Activated CD4-positive, alpha-beta T cell treated with anti-CD3 and anti-CD28 coated beads, Interleukin-2, amount 50 U/mL, for 4 hours (primary cell): ENCODE measurements around the gene NUMB.
"Not testable (repeated sequence)": the region's sequence is repeated elsewhere in the genome, so short reads cannot be mapped to it uniquely, and the experiment has no call there.

Source experiments
- DNase-seq, 2 experiments: peaks; one replicate each; pipeline ENCODE4 v3.0.0-alpha.2; 2020

Gene NUMB

GRCh38 chr14:73406248-73406647 is 52.1 kb downstream of the NUMB start:
- not testable (repeated sequence) for DNase-seq

DNA sequence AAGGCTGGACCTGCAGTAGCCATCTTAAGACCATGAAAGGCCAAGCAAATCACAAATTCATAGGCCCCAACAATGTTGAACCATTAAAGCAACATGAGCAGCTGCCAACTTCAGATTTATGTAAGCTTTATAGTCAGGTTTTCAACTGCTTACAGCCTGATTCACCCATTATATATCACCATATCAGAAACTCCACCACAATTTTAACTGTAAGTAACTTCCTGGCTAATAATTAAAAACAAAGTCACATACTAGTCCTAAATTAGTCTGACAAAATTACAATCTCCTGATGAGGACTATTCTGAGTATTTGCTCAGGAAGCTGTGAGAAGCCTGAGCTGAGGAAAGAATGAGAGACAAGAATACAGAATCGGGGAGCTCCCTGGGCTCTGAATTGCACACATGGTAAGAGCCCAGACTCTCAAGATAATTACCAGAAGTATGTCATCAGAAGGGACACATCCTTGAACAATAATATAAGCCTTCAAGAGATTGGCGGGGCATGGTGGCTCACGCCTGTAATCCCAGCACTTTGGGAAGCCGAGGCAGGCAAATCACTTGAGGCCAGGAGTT is 55.1 kb downstream of the NUMB start:
- DNase-seq = no peak

- no peak for DNase-seq
Measured at GRCh38 chr14:73402579-73402978, 55.8 kb downstream of the NUMB start.

- no peak for DNase-seq
Measured at GRCh38 chr14:73397810-73398209, 60.5 kb downstream of the NUMB start.

- DNase-seq = no peak
Measured at GRCh38 chr14:73394317-73394716, 64.0 kb downstream of the NUMB start.

- DNase-seq = no peak
Measured at GRCh38 chr14:73393375-73393774, 65.0 kb downstream of the NUMB start.

DNA sequence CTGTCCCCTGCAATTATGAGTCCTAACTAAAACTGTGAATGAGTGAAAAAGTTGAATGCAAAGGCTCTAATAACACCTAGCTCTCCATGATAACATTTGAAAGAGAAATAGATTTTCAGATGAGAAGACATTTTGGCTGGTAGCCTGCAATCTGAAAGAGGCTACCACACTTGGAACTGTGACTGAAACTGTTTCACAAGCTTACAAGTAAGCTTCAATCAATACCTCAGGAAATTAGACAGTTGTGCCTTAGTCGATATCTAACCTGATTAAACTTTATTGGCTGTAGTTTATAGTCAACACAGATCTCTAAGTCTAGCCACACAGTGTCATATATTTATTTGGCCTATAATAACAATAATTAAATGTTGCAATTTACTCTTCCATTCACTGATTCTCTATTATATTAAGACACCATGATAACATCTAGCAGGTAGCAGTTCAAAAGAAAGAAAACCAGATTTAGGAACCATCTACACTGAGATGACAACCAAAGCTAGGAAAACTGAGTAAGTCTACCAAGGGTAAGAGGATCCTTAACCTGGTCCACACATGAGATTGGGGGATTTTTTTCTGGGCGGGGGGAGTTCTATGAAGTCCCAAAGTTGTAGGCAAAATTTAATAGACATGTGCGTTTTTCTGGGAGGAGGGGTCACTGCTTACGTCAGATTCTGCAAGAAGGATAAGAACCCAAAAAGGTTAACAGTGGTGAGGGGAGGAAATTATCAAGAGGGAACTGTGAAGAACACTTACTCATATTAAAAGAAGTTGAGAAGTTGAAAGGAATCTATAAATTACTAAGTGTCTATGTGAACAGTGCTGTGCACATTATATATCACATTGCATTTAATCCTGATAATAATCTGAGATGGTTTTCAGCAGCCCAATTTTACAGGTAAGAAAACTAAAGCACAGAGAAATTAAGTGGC is 65.8 kb downstream of the NUMB start:
- DNase-seq = no peak

- not testable (repeated sequence) for DNase-seq
Measured at GRCh38 chr14:73387860-73388259, 70.5 kb downstream of the NUMB start.

DNA sequence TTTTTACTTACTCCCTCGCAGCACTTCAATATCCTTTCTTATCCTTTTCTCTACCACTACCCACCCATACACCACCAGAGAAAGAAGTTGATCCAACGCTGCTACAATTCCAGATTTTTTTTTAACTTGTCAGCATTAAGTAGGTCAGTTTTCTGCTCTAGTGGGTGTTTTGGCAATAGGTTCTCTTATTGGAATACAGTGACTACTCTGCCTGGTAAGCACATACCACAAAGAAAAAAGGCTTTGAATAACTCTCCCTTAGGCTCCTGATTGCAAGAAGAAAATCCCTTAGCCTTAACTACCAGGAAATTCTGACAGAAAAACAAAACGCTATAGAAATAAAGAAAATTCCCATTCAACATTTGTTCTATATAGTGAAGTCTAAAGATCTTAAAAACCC is 72.0 kb downstream of the NUMB start:
- DNase-seq = no peak

DNA sequence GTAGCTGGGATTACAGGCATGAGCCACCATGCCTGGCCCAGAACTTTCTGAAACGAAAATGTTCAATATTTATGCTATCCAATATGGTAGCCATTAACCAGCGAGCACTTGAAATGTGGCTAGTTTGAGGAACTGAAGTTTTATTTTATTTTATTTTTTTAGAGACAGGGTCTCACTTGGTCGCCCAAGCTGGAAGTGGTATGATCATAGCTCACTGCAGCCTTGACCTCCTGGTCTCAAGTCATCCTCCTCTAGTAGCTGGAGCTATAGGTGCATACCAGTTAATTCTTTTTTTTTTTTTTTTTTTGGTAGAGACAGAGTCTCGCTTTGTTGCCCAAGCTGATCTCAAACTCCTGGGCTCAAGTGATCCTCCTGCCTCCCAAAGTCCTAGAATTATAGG is 73.3 kb downstream of the NUMB start:
- not testable (repeated sequence) for DNase-seq

DNA sequence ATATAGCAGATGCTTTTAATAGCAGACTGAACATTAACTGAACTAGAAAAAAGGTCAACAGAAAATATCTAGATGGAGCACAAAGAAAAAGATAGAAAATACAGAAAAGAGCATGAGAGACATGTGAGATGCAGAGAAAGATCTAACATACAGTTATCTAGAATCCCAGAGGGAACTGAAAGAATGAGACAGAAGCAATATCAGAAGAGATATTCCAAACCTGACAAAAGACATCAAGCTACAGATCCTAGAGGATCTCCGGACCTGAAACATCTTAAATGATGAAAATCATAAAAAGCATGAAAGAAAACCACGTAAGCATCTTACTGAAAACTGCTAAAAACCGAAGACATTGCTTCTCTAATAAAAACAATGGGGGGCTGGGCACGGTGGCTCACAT is 75.0 kb downstream of the NUMB start:
- no peak for DNase-seq

DNA sequence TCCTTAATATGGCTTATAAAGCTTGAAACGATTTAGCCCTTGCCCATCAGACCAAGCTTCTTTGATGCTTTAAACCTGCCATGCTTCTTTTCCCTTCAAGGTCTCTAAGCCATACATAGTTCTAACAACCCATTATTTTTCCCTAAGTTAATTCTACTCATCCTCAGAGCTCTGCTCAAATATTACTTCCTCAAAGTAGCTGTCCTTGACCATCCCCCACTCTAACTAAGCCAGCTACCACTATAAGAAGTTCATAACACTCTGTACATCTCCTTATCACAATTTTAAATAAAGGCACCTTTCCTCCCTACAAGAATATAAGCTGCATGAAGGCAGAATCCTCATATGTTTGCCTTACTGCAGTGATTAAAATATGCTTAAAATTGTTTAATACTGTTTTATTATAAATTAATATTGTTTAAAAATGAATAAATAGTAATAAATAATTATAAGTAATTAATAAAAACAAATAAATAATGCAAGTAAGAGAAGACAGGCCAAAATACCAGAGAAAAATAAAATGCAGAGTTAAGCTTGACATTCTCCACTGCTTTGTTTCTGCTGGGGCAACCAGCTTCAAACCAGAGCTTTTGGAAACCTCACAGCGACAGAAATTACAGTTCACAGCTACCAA is 76.8 kb downstream of the NUMB start:
- no peak for DNase-seq

DNA sequence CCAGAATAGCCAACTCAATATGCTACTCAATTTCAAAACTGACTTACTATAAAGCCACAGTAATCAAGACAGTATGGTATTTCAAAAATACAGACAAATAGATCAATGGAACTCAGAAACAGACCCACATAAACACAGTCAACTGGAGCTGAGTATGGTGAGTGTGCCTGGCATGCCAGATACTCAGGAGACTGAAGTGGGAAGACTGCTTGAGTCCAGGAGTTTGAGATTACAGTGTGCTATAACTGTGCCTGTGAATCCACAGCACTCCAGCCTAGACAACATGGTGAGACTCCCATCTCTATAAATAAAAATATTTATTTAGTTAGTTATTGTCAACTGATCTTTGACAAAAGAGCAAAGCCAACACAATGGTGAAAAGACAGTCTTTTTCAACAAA is 81.8 kb downstream of the NUMB start:
- no peak for DNase-seq

DNA sequence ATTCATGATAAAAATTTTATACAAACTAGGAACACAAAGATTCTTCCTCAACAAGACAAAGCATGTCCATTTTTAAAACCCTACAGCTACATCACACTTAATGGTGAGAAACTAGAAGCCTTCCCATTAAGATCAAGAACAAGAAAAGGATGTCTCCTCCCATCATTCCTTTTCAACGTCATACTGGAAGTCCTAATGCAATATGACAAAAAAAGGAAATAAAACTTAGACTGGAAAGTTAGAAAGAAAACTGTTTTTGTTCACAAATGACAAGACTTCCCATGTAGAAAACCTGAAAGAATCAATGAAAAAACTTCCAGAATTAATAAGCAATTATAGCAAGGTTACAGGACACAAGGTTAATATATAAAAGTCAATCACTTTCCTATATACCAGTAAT is 82.5 kb downstream of the NUMB start:
- no peak for DNase-seq

DNA sequence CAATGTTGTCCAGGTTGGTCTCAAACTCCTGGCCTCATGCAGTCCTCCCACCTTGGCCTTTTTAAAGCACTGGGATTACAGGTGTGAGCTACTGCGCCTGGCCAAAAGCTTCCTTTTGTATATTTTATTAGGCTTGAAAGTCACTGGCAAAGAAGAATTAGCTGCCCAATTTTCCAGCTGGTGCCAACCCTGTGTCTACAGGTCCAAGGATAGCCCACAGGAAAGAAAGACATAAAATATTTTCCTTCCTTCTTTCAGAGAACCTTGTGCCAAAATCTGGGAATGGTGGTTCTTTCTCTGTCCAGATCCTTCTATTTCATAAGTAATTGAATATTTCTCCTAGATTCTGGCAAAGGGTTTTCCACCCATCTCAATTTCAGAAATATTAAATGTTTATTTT is 84.1 kb downstream of the NUMB start:
- no peak for DNase-seq

GRCh38 chr14:73372529-73372928 is 85.8 kb downstream of the NUMB start:
- no peak for DNase-seq

DNA sequence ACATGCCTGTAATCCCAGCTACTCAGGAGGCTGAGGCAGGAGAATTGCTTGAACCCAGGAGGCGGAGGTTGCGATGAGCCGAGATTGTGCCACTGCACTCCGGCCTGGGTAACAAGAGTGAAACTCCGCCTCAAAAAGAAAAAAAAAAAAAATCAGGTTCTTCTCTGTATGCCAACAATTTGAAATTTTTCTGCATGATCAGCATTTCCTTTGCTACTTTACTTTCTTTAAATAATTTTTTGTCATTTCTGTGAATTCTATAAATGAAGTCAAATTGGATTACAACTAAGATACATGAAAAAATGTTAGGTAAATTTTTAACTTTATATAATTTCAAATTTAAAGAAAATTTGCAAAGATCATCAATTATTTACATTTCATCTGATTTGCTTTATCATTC is 87.8 kb downstream of the NUMB start:
- DNase-seq = no peak

DNA sequence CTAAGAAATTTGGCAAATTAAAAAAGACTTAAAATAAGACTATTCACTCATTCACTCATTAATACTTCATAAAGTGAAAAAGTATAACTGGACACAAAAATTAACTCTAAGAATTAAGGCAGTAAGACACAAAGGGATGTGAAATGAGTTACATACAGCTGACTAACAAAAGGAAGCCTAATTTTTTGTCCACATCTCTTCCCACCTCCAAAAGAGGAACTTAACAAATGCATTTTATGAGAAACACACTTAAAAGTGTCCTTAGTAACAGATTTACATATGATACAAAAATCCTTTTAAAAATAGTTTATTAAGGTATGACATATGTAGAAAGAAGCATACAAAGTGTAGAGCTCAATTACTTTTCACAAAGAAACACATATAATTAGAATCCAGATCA is 88.9 kb downstream of the NUMB start:
- no peak for DNase-seq

- DNase-seq = no peak
Measured at GRCh38 chr14:73368616-73369015, 89.7 kb downstream of the NUMB start.

GRCh38 chr14:73365727-73366126 is 92.6 kb downstream of the NUMB start:
- no peak for DNase-seq

- DNase-seq = no peak
Measured at GRCh38 chr14:73364559-73364958, 93.8 kb downstream of the NUMB start.

GRCh38 chr14:73359445-73359844 is 98.9 kb downstream of the NUMB start:
- DNase-seq = no peak

DNA sequence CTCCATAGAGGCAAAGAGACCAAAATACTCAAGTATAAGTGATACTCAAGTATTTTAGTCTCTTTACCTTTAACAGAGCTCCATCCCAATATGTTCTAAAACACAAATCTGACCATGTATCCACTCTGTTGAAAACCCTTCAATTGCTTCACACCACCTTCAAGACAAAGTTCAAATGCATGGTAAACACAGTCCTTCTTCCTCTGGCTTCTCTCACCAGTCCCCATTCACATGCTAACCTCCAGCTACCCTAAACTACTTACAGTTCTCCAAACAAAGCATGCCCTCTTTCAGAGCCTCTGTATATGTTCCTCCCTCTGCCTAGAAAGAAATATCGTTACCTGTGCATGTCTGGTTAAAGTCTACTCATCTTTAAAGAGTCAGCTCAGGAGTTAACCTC is 100.2 kb downstream of the NUMB start:
- no peak for DNase-seq

DNA sequence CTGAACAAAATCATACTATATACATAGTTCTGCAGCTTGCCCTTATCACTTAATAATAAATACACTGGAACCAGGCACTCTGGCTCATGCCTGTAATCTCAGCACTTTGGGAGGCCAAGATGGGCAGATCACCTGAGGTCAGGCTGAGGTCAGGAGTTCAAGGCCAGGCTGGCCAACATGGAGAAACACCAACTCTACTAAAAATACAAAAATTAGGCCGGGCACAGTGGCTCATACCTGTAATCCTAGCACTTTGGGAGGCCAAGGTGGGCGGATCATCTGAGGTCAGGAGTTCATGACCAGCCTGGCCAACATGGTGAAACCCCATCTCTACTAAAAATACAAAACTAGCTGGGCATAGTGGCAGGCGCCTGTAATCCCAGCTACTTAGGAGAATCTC is 109.3 kb downstream of the NUMB start:
- not testable (repeated sequence) for DNase-seq
